Neural progenitor cell (in vitro differentiated cells): ENCODE data around the gene HP. TPM values are rescaled to one million over a fixed set of nuclear protein-coding genes. Genes with fewer than 3 reads are reported as not detected.

Experiments
- DNase-seq: peaks from one replicate; pipeline ENCODE4 v3.0.0-alpha.2; 2016; ENCODE audit warnings: low spot score
- H2AFZ ChIP-seq: fragments of 200-600 bp; sonication (generic); replicated peaks from 2 replicates; pipeline ENCODE4 v1.6.1; 2016; ENCODE audit warnings: antibody characterized with exemption
- H3F3A ChIP-seq: fragments of 200-600 bp; sonication (generic); 2 replicates; pipeline ENCODE4 v1.6.1; 2016; ENCODE audit warnings: antibody characterized with exemption, low read depth
- H3K27ac ChIP-seq: fragments of 200-600 bp; sonication (generic); 2 replicates; pipeline ENCODE4 v1.5.1; 2016; ENCODE audit warnings: mild to moderate bottlenecking
- H3K27me3 ChIP-seq: fragments of 200-600 bp; sonication (generic); 2 replicates; pipeline ENCODE4 v1.6.1; 2016; ENCODE audit warnings: mild to moderate bottlenecking, moderate library complexity
- H3K36me3 ChIP-seq: fragments of 200-600 bp; sonication (generic); 2 replicates; pipeline ENCODE4 v1.5.1; 2016
- H3K4me1 ChIP-seq: fragments of 200-600 bp; sonication (generic); 2 replicates; pipeline ENCODE4 v1.6.1; 2016; ENCODE audit warnings: mixed run types
- H3K4me2 ChIP-seq: fragments of 200-600 bp; sonication (generic); 2 replicates; pipeline ENCODE4 v1.6.1; 2016
- H3K4me3 ChIP-seq: fragments of 200-600 bp; sonication (generic); 2 replicates; pipeline ENCODE4 v1.5.1; 2016
- H3K79me2 ChIP-seq: fragments of 200-600 bp; sonication (generic); 2 replicates; pipeline ENCODE4 v1.6.1; 2016; ENCODE audit warnings: low read depth
- H3K9ac ChIP-seq: fragments of 200-600 bp; sonication (generic); 2 replicates; pipeline ENCODE4 v1.6.1; 2016
- H3K9me3 ChIP-seq: fragments of 200-600 bp; sonication (generic); 2 replicates; pipeline ENCODE4 v1.5.1; 2016; ENCODE audit warnings: low read depth
- H4K20me1 ChIP-seq: fragments of 200-600 bp; sonication (generic); 2 replicates; pipeline ENCODE4 v1.6.1; 2016; ENCODE audit warnings: low read depth
- H3K27ac Mint-ChIP-seq: 3 replicates; pipeline ENCODE4 v1.8.0; 2021; ENCODE audit warnings: mixed read lengths
- H3K27me3 Mint-ChIP-seq: 2 replicates; pipeline ENCODE4 v1.8.0; 2022; ENCODE audit warnings: low read depth, mild to moderate bottlenecking, inconsistent platforms, moderate library complexity, mixed read lengths; ENCODE audit not compliant: insufficient read depth
- H3K36me3 Mint-ChIP-seq: 3 replicates; pipeline ENCODE4 v1.8.0; 2021; ENCODE audit warnings: mixed read lengths
- H3K4me1 Mint-ChIP-seq: 3 replicates; pipeline ENCODE4 v1.8.0; 2021; ENCODE audit warnings: mixed read lengths
- H3K4me3 Mint-ChIP-seq: 3 replicates; pipeline ENCODE4 v1.8.0; 2021; ENCODE audit warnings: mild to moderate bottlenecking, moderate library complexity, mixed read lengths
- H3K9me3 Mint-ChIP-seq: 3 replicates; pipeline ENCODE4 v1.8.0; 2020; ENCODE audit warnings: mixed read lengths
- CTCF ChIP-seq: fragments of 200-600 bp; sonication (generic); IDR thresholded peaks from 2 replicates; pipeline ENCODE4 v1.5.1; 2017; ENCODE audit warnings: antibody characterized with exemption, mild to moderate bottlenecking
- EZH2 ChIP-seq: fragments of 200-600 bp; sonication (generic); IDR thresholded peaks from 2 replicates; pipeline ENCODE4 v1.6.1; 2017; ENCODE audit warnings: antibody characterized with exemption, mild to moderate bottlenecking, moderate library complexity
- EZH2phosphoT487 ChIP-seq: fragments of 200-600 bp; sonication (generic); IDR thresholded peaks from 2 replicates; pipeline ENCODE4 v1.6.1; 2017; ENCODE audit warnings: antibody characterized with exemption
- total RNA-seq: library from RNA; depleted of rRNA; stranded (reverse); fragments of >200 nt; gene quantifications from 2 replicates; pipeline ENCODE4 v1.2.3, GENCODE V29; 2015; ENCODE audit warnings: low replicate concordance

Gene HP
- total RNA-seq, 1 donor from 2014 or later: not detected

- H3K9me3 ChIP-seq: no peaks in the 10 kb centered on the region
- no peaks in the 10 kb centered on the region for H3K4me1 ChIP-seq
- no peaks in the 10 kb centered on the region for H3K9me3 Mint-ChIP-seq
- no peak overlapping the region for H2AFZ ChIP-seq
- no peak overlapping the region for H3K4me3 ChIP-seq
- peaks cover 8% of the 10 kb centered on the region for H3K27me3 Mint-ChIP-seq
- no peaks in the 10 kb centered on the region for H3F3A ChIP-seq
- H3K4me2 ChIP-seq: no peak overlapping the region
- peak overlapping the region; percentile 25 for H3K27ac Mint-ChIP-seq
- H3K27me3 ChIP-seq: no peaks in the 10 kb centered on the region
- no peak overlapping the region for H3K4me3 Mint-ChIP-seq
- H3K36me3 Mint-ChIP-seq: no peaks in the 10 kb centered on the region
- no peak for TF ChIP-seq EZH2phosphoT487
- no peak for TF ChIP-seq CTCF
- TF ChIP-seq EZH2: no peak
- H3K27ac ChIP-seq: no peak overlapping the region
- DNase-seq: no peak
- no peak overlapping the region for H3K9ac ChIP-seq
- H3K4me1 Mint-ChIP-seq: no peaks in the 10 kb centered on the region
- no peaks in the 10 kb centered on the region for H3K36me3 ChIP-seq
- H3K79me2 ChIP-seq: no peaks in the 10 kb centered on the region
- no peaks in the 10 kb centered on the region for H4K20me1 ChIP-seq
Measured at GRCh38 chr16:72061564-72061963, 7.3 kb downstream of the HP start.

GRCh38 chr16:72064361-72064894 lies 10.1 kb downstream of the HP start:
- DNase-seq: no peak
- Mint-ChIP-seq H3K4me1 (no peaks in the 10 kb centered on the region), H3K36me3 (no peaks in the 10 kb centered on the region), H3K4me3 (no peak overlapping the region), H3K9me3 (no peaks in the 10 kb centered on the region), H3K27me3 (peaks cover 4% of the 10 kb centered on the region), H3K27ac (no peak overlapping the region)
- H3K27ac ChIP-seq: no peak overlapping the region
- no peaks in the 10 kb centered on the region for H4K20me1 ChIP-seq
- no peak overlapping the region for H3K4me3 ChIP-seq
- H3K9ac ChIP-seq: no peak overlapping the region
- H3K9me3 ChIP-seq: no peaks in the 10 kb centered on the region
- no peaks in the 10 kb centered on the region for H3F3A ChIP-seq
- no peak overlapping the region for H2AFZ ChIP-seq
- TF ChIP-seq CTCF (no peak), EZH2 (no peak), EZH2phosphoT487 (no peak)
- H3K36me3 ChIP-seq: no peaks in the 10 kb centered on the region
- H3K27me3 ChIP-seq: no peaks in the 10 kb centered on the region
- no peaks in the 10 kb centered on the region for H3K79me2 ChIP-seq
- no peak overlapping the region for H3K4me2 ChIP-seq
- H3K4me1 ChIP-seq: no peaks in the 10 kb centered on the region

- no peak overlapping the region for H3K4me3 ChIP-seq
- no peaks in the 10 kb centered on the region for H3K36me3 ChIP-seq
- no peaks in the 10 kb centered on the region for H3K36me3 Mint-ChIP-seq
- no peak overlapping the region for H3K9ac ChIP-seq
- DNase-seq: peak; percentile 56
- TF ChIP-seq EZH2: no peak
- peak; percentile 63 for TF ChIP-seq CTCF
- no peak for TF ChIP-seq EZH2phosphoT487
- no peaks in the 10 kb centered on the region for H3K9me3 Mint-ChIP-seq
- H3K9me3 ChIP-seq: no peaks in the 10 kb centered on the region
- H3K4me1 ChIP-seq: peaks cover under 1% of the 10 kb centered on the region
- H2AFZ ChIP-seq: no peak overlapping the region
- H3K4me2 ChIP-seq: no peak overlapping the region
- no peaks in the 10 kb centered on the region for H3K79me2 ChIP-seq
- H3K27me3 ChIP-seq: no peaks in the 10 kb centered on the region
- H3K4me1 Mint-ChIP-seq: no peaks in the 10 kb centered on the region
- H3K4me3 Mint-ChIP-seq: no peak overlapping the region
- peaks cover 4% of the 10 kb centered on the region for H3K27me3 Mint-ChIP-seq
- no peak overlapping the region for H3K27ac ChIP-seq
- H3K27ac Mint-ChIP-seq: no peak overlapping the region
- H3F3A ChIP-seq: no peaks in the 10 kb centered on the region
- no peaks in the 10 kb centered on the region for H4K20me1 ChIP-seq
Measured at GRCh38 chr16:72066747-72067146, 12.4 kb downstream of the HP start.
